Measurements from ENCODE around the gene MIAT. TPM values are rescaled to one million over a fixed set of nuclear protein-coding genes. Genes with fewer than 3 reads are reported as not detected.

MIAT gene
- total RNA-seq (2022) (0.49 and 0.56 TPM in 2 replicates), Bru-seq, nascent RNA (percentile 46 among the genes with signal in this experiment), BruChase-seq, experiment 1, labeled RNA remaining after a 6-hour chase (percentile 36 among the genes with signal in this experiment), BruChase-seq, experiment 2, labeled RNA remaining after a 2-hour chase (percentile 39 among the genes with signal in this experiment)
- long read RNA-seq = 0 reads

GRCh38 chr22:26656891-26657851 lies at the start of gene MIAT:
Gene MIAT (plus strand): TSS chr22:26657588.
- ChIA-PET CTCF (interaction anchor here (1.1 kb wide), 1 partner anchor 293 kb away, joined by 4 read pairs; no protein-coding TSS in a partner anchor), POLR2A (no interaction called here)
- H3K4me3 Mint-ChIP-seq (ENCODE audit: unreplicated experiment) = peak within 1 kb of the TSS; percentile 46
- TF ChIP-seq, protein P1, sequence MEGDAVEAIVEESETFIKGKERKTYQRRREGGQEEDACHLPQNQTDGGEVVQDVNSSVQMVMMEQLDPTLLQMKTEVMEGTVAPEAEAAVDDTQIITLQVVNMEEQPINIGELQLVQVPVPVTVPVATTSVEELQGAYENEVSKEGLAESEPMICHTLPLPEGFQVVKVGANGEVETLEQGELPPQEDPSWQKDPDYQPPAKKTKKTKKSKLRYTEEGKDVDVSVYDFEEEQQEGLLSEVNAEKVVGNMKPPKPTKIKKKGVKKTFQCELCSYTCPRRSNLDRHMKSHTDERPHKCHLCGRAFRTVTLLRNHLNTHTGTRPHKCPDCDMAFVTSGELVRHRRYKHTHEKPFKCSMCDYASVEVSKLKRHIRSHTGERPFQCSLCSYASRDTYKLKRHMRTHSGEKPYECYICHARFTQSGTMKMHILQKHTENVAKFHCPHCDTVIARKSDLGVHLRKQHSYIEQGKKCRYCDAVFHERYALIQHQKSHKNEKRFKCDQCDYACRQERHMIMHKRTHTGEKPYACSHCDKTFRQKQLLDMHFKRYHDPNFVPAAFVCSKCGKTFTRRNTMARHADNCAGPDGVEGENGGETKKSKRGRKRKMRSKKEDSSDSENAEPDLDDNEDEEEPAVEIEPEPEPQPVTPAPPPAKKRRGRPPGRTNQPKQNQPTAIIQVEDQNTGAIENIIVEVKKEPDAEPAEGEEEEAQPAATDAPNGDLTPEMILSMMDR (IDR thresholded peaks at IDR 0.05; ENCODE audit: unreplicated experiment) = no peak
- BruUV-seq (replicated peaks) = no TSS peak
- H3K9me3 Mint-ChIP-seq (ENCODE audit: unreplicated experiment) = no peaks in the 10 kb centered on the region
- intact Hi-C loops (cut with micrococcal nuclease) = no loop called here
- no peaks in the 10 kb centered on the region for H3K36me3 Mint-ChIP-seq (ENCODE audit: insufficient read depth, unreplicated experiment)
- peak within 1 kb of the TSS; percentile 3 for H3K27ac Mint-ChIP-seq (ENCODE audit: low read depth, unreplicated experiment)
- no peak for DNase-seq (ENCODE audit: unreplicated experiment)
- peaks cover 41% of the 10 kb centered on the region for H3K27me3 Mint-ChIP-seq (ENCODE audit: insufficient read depth, unreplicated experiment)
- H3K4me1 Mint-ChIP-seq (ENCODE audit: insufficient read depth, unreplicated experiment) = peaks cover 11% of the 10 kb centered on the region

GRCh38 chr22:26608129-26608528 lies 49.3 kb upstream of the MIAT start:
- DNase-seq (ENCODE audit: unreplicated experiment) = no peak
- POLR2A ChIA-PET = no interaction called here
- no peaks in the 10 kb centered on the region for H3K4me1 Mint-ChIP-seq (ENCODE audit: insufficient read depth, unreplicated experiment)
- no peaks in the 10 kb centered on the region for H3K9me3 Mint-ChIP-seq (ENCODE audit: unreplicated experiment)
- H3K27ac Mint-ChIP-seq (ENCODE audit: low read depth, unreplicated experiment) = no peak overlapping the region
- intact Hi-C loops (cut with micrococcal nuclease) = no loop called here
- CTCF ChIA-PET = interaction anchor here (0.5 to 0.6 kb wide), 2 partner anchors 129 to 440 kb away, joined by 3 read pairs; no protein-coding TSS in a partner anchor
- H3K27me3 Mint-ChIP-seq (ENCODE audit: insufficient read depth, unreplicated experiment) = peaks cover 17% of the 10 kb centered on the region
- H3K36me3 Mint-ChIP-seq (ENCODE audit: insufficient read depth, unreplicated experiment) = no peaks in the 10 kb centered on the region
- BruUV-seq (replicated peaks) = no TSS peak
- TF ChIP-seq, protein P1 (IDR thresholded peaks at IDR 0.05; ENCODE audit: unreplicated experiment) = no peak
- H3K4me3 Mint-ChIP-seq (ENCODE audit: unreplicated experiment) = no peak overlapping the region

GRCh38 chr22:26609287-26609686 lies 48.1 kb upstream of the MIAT start:
- no peak for DNase-seq (ENCODE audit: unreplicated experiment)
- Mint-ChIP-seq H3K27ac (ENCODE audit: low read depth, unreplicated experiment) (no peak overlapping the region), H3K4me1 (ENCODE audit: insufficient read depth, unreplicated experiment) (no peaks in the 10 kb centered on the region), H3K9me3 (ENCODE audit: unreplicated experiment) (no peaks in the 10 kb centered on the region), H3K36me3 (ENCODE audit: insufficient read depth, unreplicated experiment) (no peaks in the 10 kb centered on the region), H3K27me3 (ENCODE audit: insufficient read depth, unreplicated experiment) (peaks cover 28% of the 10 kb centered on the region), H3K4me3 (ENCODE audit: unreplicated experiment) (no peak overlapping the region)
- CTCF ChIA-PET = interaction anchor here (0.6 kb wide), 1 partner anchor 42 kb away, joined by 3 read pairs; no protein-coding TSS in a partner anchor
- no TSS peak for BruUV-seq (replicated peaks)
- POLR2A ChIA-PET = no interaction called here
- intact Hi-C loops (cut with micrococcal nuclease) = no loop called here
- TF ChIP-seq, protein P1 (IDR thresholded peaks at IDR 0.05; ENCODE audit: unreplicated experiment) = no peak

All from MCF 10A (cell line).